Type B pancreatic cell (in vitro differentiated cells): ENCODE data around the gene MRPL43. TPM values are rescaled to one million over a fixed set of nuclear protein-coding genes. Genes with fewer than 3 reads are reported as not detected.
A peak's percentile ranks its signal among the peaks of the same experiment; 100 is the strongest.

Experiments
- DNase-seq: peaks from one replicate; pipeline ENCODE4 v3.0.0; 2021; ENCODE audit warnings: mixed read lengths; ENCODE audit not compliant: unreplicated experiment; ENCODE audit errors: extremely low spot score
- H3K27ac Mint-ChIP-seq: 2 replicates; pipeline ENCODE4 v1.8.0; 2021; ENCODE audit warnings: mild to moderate bottlenecking, mixed read lengths
- H3K27me3 Mint-ChIP-seq: 2 replicates; pipeline ENCODE4 v1.8.0; 2021; ENCODE audit warnings: mixed read lengths
- H3K36me3 Mint-ChIP-seq: 2 replicates; pipeline ENCODE4 v1.8.0; 2021; ENCODE audit warnings: mixed read lengths
- H3K4me1 Mint-ChIP-seq: one replicate; pipeline ENCODE4 v1.8.0; 2021; ENCODE audit warnings: mixed read lengths; ENCODE audit not compliant: unreplicated experiment
- H3K4me3 Mint-ChIP-seq: 2 replicates; pipeline ENCODE4 v1.8.0; 2021; ENCODE audit warnings: mild to moderate bottlenecking, mixed read lengths
- H3K9me3 Mint-ChIP-seq: 2 replicates; pipeline ENCODE4 v1.8.0; 2021; ENCODE audit warnings: mixed read lengths
- CTCF ChIP-seq: fragments of 200-600 bp; sonication (generic); conservative IDR thresholded peaks from 2 replicates; pipeline ENCODE4 v1.5.0; 2021; ENCODE audit warnings: antibody characterized with exemption, mild to moderate bottlenecking
- total RNA-seq: library from RNA; stranded (reverse); gene quantifications from 2 replicates; pipeline ENCODE4 v1.2.1, GENCODE V29; 2021; ENCODE audit warnings: low replicate concordance

Gene MRPL43
- total RNA-seq, 1 donor from 2014 or later, result 74.2 TPM

- Mint-ChIP-seq H3K36me3 (no peaks in the 10 kb centered on the region), H3K27me3 (peaks cover 28% of the 10 kb centered on the region), H3K27ac (no peak overlapping the region), H3K4me3 (no peak overlapping the region), H3K9me3 (no peaks in the 10 kb centered on the region), H3K4me1 (peaks cover 16% of the 10 kb centered on the region)
- DNase-seq, result peak; percentile 64
- TF ChIP-seq CTCF, result no peak
Measured at GRCh38 chr10:101021239-101021638, 33.9 kb upstream of the MRPL43 start.

GRCh38 chr10:101020427-101021075 lies 33.3 kb upstream of the MRPL43 start:
- peak overlapping the region; percentile 27 for H3K27ac Mint-ChIP-seq
- H3K27me3 Mint-ChIP-seq, result peaks cover 31% of the 10 kb centered on the region

GRCh38 chr10:101019440-101019703 lies 32.1 kb upstream of the MRPL43 start:
- Mint-ChIP-seq H3K27me3 (peaks cover 34% of the 10 kb centered on the region), H3K4me1 (peaks cover 28% of the 10 kb centered on the region), H3K36me3 (no peaks in the 10 kb centered on the region), H3K27ac (no peak overlapping the region), H3K4me3 (no peak overlapping the region), H3K9me3 (no peaks in the 10 kb centered on the region)
- no peak for DNase-seq
- no peak for TF ChIP-seq CTCF

More at GRCh38 chr10:101020427-101021075, 33.3 kb upstream of the MRPL43 start:
- no peaks in the 10 kb centered on the region for H3K9me3 Mint-ChIP-seq
- H3K36me3 Mint-ChIP-seq, result no peaks in the 10 kb centered on the region
- peak overlapping the region; percentile 51 for H3K4me3 Mint-ChIP-seq
- TF ChIP-seq CTCF, result no peak
- peaks cover 19% of the 10 kb centered on the region for H3K4me1 Mint-ChIP-seq
- DNase-seq, result no peak

GRCh38 chr10:101018600-101019439 lies 31.5 kb upstream of the MRPL43 start:
- Mint-ChIP-seq H3K27ac (peak overlapping the region; percentile 56), H3K9me3 (no peaks in the 10 kb centered on the region), H3K4me3 (peak overlapping the region; percentile 44), H3K36me3 (no peaks in the 10 kb centered on the region), H3K4me1 (peaks cover 33% of the 10 kb centered on the region), H3K27me3 (peaks cover 36% of the 10 kb centered on the region)
- peak; percentile 89 for DNase-seq
- TF ChIP-seq CTCF, result peak; percentile 84

- DNase-seq, result no peak
- Mint-ChIP-seq H3K27ac (peak overlapping the region; percentile 56), H3K4me3 (peak overlapping the region; percentile 44), H3K9me3 (no peaks in the 10 kb centered on the region), H3K36me3 (no peaks in the 10 kb centered on the region), H3K27me3 (peaks cover 38% of the 10 kb centered on the region), H3K4me1 (peaks cover 37% of the 10 kb centered on the region)
- TF ChIP-seq CTCF, result no peak
Measured at GRCh38 chr10:101018118-101018599, 30.9 kb upstream of the MRPL43 start.
